Keratinocyte (primary cell): Measurements from ENCODE around the gene MYLIP. TPM values are rescaled to one million over a fixed set of nuclear protein-coding genes. Genes with fewer than 3 reads are reported as not detected.

Experiments used
- DNase-seq: peaks from one replicate; pipeline ENCODE4 v3.0.0-alpha.2; 2011; ENCODE audit warnings: low read depth, missing footprints, low spot score
- FAIRE-seq: peaks from 2 replicates; lab custom pipeline; 2011; peaks lifted over from hg19 to GRCh38; lab: Jason Lieb, UNC
- H2AFZ ChIP-seq: 2 replicates; pipeline ENCODE4 v1.6.0; 2012; ENCODE audit warnings: low read length, control low read depth, inconsistent platforms; ENCODE audit not compliant: control insufficient read depth
- H3K27ac ChIP-seq: 2 replicates; pipeline ENCODE4 v1.5.1; 2011; ENCODE audit warnings: low read length; ENCODE audit not compliant: control insufficient read depth, insufficient read depth
- H3K27me3 ChIP-seq: 3 replicates; pipeline ENCODE4 v1.6.0; 2011; ENCODE audit warnings: low read length; ENCODE audit not compliant: control insufficient read depth, insufficient read depth; ENCODE audit errors: extremely low read depth
- H3K36me3 ChIP-seq, 2 experiments: 2 replicates in 1 of 2; 3 replicates in 1 of 2; pipeline ENCODE4 v1.5.1; 2011; ENCODE audit warnings: low read length in 2 of 2, mild to moderate bottlenecking in 1 of 2; ENCODE audit not compliant: control insufficient read depth in 2 of 2, insufficient read depth in 2 of 2; ENCODE audit errors: extremely low read depth in 1 of 2
- H3K4me1 ChIP-seq: 3 replicates; pipeline ENCODE4 v1.5.1; 2011; ENCODE audit warnings: low read length; ENCODE audit not compliant: control insufficient read depth, insufficient read depth; ENCODE audit errors: extremely low read depth
- H3K4me2 ChIP-seq: 3 replicates; pipeline ENCODE4 v1.6.0; 2011; ENCODE audit warnings: low read depth, low read length; ENCODE audit not compliant: control insufficient read depth, insufficient read depth; ENCODE audit errors: extremely low read depth
- H3K4me3 ChIP-seq, 3 experiments: fragments of 200-600 bp in 1 of 3; sonication (generic) in 1 of 3; 2 replicates in 2 of 3; 3 replicates in 1 of 3; pipeline ENCODE4 v1.5.1; 2011 to 2016; ENCODE audit warnings: low read length in 3 of 3, mild to moderate bottlenecking in 3 of 3, control low read depth in 2 of 3, inconsistent platforms in 1 of 3, low read depth in 1 of 3, mixed read lengths in 1 of 3, mixed run types in 1 of 3, moderate library complexity in 1 of 3; ENCODE audit not compliant: control insufficient read depth in 2 of 3, insufficient read depth in 2 of 3; ENCODE audit errors: extremely low read depth in 1 of 3
- H3K79me2 ChIP-seq: 2 replicates; pipeline ENCODE4 v1.6.0; 2012; ENCODE audit warnings: low read length; ENCODE audit not compliant: control insufficient read depth, insufficient read depth
- H3K9ac ChIP-seq: 3 replicates; pipeline ENCODE4 v1.6.0; 2011; ENCODE audit warnings: low read length; ENCODE audit not compliant: control insufficient read depth, insufficient read depth; ENCODE audit errors: extremely low read depth
- H3K9me1 ChIP-seq: 3 replicates; pipeline ENCODE4 v1.6.0; 2011; ENCODE audit warnings: low read length; ENCODE audit not compliant: control insufficient read depth, insufficient read depth; ENCODE audit errors: extremely low read depth
- H3K9me3 ChIP-seq: 2 replicates; pipeline ENCODE4 v1.5.1; 2012; ENCODE audit warnings: low read depth, low read length; ENCODE audit not compliant: control insufficient read depth
- H4K20me1 ChIP-seq: 3 replicates; pipeline ENCODE4 v1.6.0; 2011; ENCODE audit warnings: low read length; ENCODE audit not compliant: control insufficient read depth, insufficient read depth; ENCODE audit errors: extremely low read depth
- EZH2 ChIP-seq: IDR thresholded peaks from one replicate; pipeline ENCODE4 v1.6.1; 2012; ENCODE audit warnings: inconsistent platforms, mild to moderate bottlenecking, low read length, moderate library complexity
- dilution Hi-C: fragments of 300-500 bp; cut with MboI; formaldehyde crosslinking; loops from one replicate; pipeline ENCODE4 v1.7.0; 2020; ENCODE audit warnings: low sequenced_read_pairs; ENCODE audit not compliant: extremely low pct_ligation_motif_present
- polyA plus RNA-seq, 5 experiments: library from polyadenylated mRNA; depleted of rRNA in 3 of 5; stranded (reverse) in 3 of 5; stranded (forward) in 1 of 5; unstranded in 1 of 5; fragments of >200 nt; gene quantifications; 1 replicate in 1 of 5; 2 replicates in 3 of 5; 3 replicates in 1 of 5; pipeline versions ENCODE4 v1.2.1 to v1.2.3, GENCODE V29; 2011 to 2012; ENCODE audit warnings: missing spikeins in 2 of 5, low read depth in 1 of 5, low replicate concordance in 1 of 5
- TF ChIP-seq, protein P1 (sequence below), 3 experiments: IDR thresholded peaks in 1 of 3; conservative IDR thresholded peaks in 1 of 3; optimal IDR thresholded peaks in 1 of 3; 2 replicates in 2 of 3; 3 replicates in 1 of 3; pipeline versions ENCODE3 to v1.5.1; 2011; ENCODE audit warnings: low read length in 3 of 3, mild to moderate bottlenecking in 3 of 3, moderate library complexity in 2 of 3, control low read depth in 1 of 3, inconsistent platforms in 1 of 3; ENCODE audit not compliant: insufficient read depth in 2 of 3; ENCODE audit errors: extremely low read depth in 1 of 3

The MYLIP gene
- polyA plus RNA-seq, 1 donor (not counting 4 experiments of a cell fraction or from before 2014, with no cell fraction given), result 5.8 TPM

DNA sequence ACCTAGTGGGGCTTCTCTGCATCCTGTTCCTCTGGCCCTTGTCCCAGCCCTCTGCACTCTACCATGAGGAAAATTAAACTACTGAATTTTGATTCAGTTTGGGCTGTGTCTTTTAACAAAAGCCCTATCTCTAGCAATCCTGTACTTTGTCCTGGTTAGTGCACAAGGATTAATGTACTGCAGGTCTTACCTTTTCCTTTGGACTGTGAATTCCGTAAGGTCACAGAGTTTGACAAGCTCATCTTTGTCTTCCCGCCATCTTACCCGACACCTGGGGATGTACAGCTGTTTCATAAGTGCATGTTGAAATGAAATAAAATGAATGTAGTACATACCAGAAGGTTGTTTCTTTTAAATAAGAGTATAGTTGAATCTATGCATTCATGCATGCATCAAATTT is 41.5 kb upstream of the MYLIP start:
- Histone ChIP-seq H3K9ac (no peak overlapping the region), H3K4me1 (no peaks in the 10 kb centered on the region), H3K4me3 (no peak overlapping the region), H3K9me3 (no peaks in the 10 kb centered on the region), H2AFZ (no peak overlapping the region), H3K27me3 (peaks cover 7% of the 10 kb centered on the region), H3K79me2 (no peaks in the 10 kb centered on the region), H3K4me2 (no peak overlapping the region), H3K9me1 (no peaks in the 10 kb centered on the region), H3K27ac (no peak overlapping the region), H4K20me1 (no peaks in the 10 kb centered on the region), H3K36me3 (no peaks in the 10 kb centered on the region)
- TF ChIP-seq, protein P1, sequence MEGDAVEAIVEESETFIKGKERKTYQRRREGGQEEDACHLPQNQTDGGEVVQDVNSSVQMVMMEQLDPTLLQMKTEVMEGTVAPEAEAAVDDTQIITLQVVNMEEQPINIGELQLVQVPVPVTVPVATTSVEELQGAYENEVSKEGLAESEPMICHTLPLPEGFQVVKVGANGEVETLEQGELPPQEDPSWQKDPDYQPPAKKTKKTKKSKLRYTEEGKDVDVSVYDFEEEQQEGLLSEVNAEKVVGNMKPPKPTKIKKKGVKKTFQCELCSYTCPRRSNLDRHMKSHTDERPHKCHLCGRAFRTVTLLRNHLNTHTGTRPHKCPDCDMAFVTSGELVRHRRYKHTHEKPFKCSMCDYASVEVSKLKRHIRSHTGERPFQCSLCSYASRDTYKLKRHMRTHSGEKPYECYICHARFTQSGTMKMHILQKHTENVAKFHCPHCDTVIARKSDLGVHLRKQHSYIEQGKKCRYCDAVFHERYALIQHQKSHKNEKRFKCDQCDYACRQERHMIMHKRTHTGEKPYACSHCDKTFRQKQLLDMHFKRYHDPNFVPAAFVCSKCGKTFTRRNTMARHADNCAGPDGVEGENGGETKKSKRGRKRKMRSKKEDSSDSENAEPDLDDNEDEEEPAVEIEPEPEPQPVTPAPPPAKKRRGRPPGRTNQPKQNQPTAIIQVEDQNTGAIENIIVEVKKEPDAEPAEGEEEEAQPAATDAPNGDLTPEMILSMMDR (optimal IDR thresholded peaks at IDR 0.05 in 1 of 3, IDR thresholded peaks at IDR 0.05 in 1 of 3, conservative IDR thresholded peaks at IDR 0.05 in 1 of 3; ENCODE audit: extremely low read depth in 1 of 3, insufficient read depth in 2 of 3, low read length in 3 of 3), result no peak
- TF ChIP-seq EZH2, result no peak
- FAIRE-seq, result no peak
- DNase-seq, result no peak
- dilution Hi-C loops, result no loop called here

DNA sequence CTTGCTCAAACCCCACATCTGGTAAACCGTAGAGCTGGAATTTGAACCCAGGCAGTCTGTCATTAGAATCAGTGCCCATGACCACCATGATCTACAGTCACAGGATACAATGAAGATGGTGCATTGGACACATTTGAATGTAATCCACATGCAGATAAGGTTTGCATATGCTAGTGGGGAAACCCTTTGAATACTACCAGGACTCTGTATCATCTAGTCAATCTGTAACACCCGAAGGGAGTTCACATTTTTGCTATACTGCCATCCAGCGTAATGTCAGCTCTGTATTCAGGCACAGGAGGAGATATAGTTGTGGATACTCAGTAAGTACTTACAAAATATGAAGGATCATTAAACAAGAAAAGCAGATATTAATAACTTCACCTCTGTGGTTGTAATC is 40.5 kb upstream of the MYLIP start:
- no peaks in the 10 kb centered on the region for H3K9me1 ChIP-seq
- H3K9me3 ChIP-seq, result no peaks in the 10 kb centered on the region
- dilution Hi-C loops, result no loop called here
- no peaks in the 10 kb centered on the region for H4K20me1 ChIP-seq
- no peak for DNase-seq
- H3K4me2 ChIP-seq, result no peak overlapping the region
- H3K79me2 ChIP-seq, result no peaks in the 10 kb centered on the region
- no peak overlapping the region for H2AFZ ChIP-seq
- TF ChIP-seq, protein P1 (optimal IDR thresholded peaks at IDR 0.05 in 1 of 3, IDR thresholded peaks at IDR 0.05 in 1 of 3, conservative IDR thresholded peaks at IDR 0.05 in 1 of 3; ENCODE audit: extremely low read depth in 1 of 3, insufficient read depth in 2 of 3, low read length in 3 of 3), result no peak
- no peak for TF ChIP-seq EZH2
- H3K9ac ChIP-seq, result no peak overlapping the region
- H3K27ac ChIP-seq, result no peak overlapping the region
- no peaks in the 10 kb centered on the region for H3K36me3 ChIP-seq
- no peaks in the 10 kb centered on the region for H3K4me1 ChIP-seq
- no peak overlapping the region for H3K4me3 ChIP-seq
- H3K27me3 ChIP-seq, result peaks cover 7% of the 10 kb centered on the region
- no peak for FAIRE-seq
